ENCODE results near the gene CCDC51.

CCDC51 gene

DNA sequence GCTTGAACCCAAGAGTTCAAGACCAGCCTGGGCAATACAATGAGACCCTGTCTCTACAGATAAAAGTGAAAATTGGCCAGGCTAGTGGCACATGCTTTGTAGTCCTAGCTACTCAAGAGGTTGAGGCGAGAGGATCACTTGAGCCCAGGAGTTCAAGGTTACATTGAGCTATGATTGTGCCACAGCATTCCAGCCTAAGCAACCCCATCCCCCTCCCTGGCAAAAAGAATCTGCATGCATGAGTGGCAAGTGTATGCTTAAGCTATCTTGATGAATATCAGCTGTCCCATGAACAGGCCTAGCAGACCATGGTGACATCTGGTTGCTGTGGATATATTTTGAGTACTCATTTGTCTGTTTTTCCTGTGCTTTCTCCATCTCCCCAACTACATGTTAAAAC lies 11.4 kb upstream of the CCDC51 start:
- TF ChIP-seq, protein P1, sequence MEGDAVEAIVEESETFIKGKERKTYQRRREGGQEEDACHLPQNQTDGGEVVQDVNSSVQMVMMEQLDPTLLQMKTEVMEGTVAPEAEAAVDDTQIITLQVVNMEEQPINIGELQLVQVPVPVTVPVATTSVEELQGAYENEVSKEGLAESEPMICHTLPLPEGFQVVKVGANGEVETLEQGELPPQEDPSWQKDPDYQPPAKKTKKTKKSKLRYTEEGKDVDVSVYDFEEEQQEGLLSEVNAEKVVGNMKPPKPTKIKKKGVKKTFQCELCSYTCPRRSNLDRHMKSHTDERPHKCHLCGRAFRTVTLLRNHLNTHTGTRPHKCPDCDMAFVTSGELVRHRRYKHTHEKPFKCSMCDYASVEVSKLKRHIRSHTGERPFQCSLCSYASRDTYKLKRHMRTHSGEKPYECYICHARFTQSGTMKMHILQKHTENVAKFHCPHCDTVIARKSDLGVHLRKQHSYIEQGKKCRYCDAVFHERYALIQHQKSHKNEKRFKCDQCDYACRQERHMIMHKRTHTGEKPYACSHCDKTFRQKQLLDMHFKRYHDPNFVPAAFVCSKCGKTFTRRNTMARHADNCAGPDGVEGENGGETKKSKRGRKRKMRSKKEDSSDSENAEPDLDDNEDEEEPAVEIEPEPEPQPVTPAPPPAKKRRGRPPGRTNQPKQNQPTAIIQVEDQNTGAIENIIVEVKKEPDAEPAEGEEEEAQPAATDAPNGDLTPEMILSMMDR (IDR thresholded peaks at IDR 0.05; ENCODE audit: low read depth, low read length, missing control alignments): no peak
- Histone ChIP-seq H3K27me3 (replicated peaks) (no peaks in the 10 kb centered on the region), H3K4me3 (ENCODE audit: low read depth, low read length) (no peak overlapping the region), H3K36me3 (replicated peaks) (peaks cover 32% of the 10 kb centered on the region), H3K27ac (no peak overlapping the region)
- in situ Hi-C loops (cut with HindIII; ENCODE audit: low pct_ligation_motif_present, low sequenced_read_pairs): no loop called here
- DNase-seq: no peak

DNA sequence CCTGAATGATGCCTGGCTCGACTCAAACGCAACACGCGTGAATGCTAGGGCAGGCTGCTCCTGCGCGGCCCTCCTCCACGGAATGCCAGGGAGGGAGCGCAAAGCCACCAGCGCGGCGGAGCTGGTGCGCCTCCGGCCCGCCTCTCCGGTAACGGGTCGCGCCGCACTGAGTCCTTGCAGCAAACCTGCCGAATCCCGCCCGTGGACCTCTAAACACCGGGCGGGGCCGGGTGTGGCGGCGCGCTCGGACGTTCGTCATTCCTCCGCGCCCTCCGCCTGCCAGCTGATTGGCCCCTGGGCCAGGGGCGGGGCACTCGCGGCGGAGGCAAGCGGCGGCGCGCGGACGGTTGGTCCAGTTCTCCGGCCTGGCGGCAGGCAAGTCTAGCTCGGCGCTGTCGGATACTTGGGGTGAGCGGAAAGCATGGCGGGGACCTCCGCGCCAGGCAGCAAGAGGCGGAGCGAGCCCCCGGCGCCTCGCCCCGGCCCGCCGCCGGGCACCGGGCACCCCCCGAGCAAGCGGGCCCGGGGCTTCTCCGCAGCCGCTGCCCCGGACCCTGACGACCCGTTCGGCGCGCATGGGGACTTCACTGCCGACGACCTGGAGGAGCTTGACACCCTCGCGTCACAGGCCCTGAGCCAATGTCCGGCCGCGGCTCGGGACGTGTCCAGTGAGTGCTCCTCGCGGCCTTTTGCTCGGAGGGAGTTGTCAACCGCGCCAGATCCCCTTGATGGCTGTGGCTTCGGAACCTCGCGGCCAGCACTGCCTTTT lies 6.7 kb upstream of the CCDC51 start, which contains the start of gene ATRIP:
Gene ATRIP (plus strand): TSS at position 313 of the 769 bp plus-strand sequence. CDS start 109 bp downstream, at position 422.
- no peaks in the 10 kb centered on the region for H3K27me3 ChIP-seq (replicated peaks)
- peak within 1 kb of the TSS; percentile 77 for H3K4me3 ChIP-seq (ENCODE audit: low read depth, low read length)
- DNase-seq: peak; percentile 77
- in situ Hi-C loops (cut with HindIII; ENCODE audit: low pct_ligation_motif_present, low sequenced_read_pairs): loop anchor here (25.0 kb wide), 1 partner anchor 184 kb away; no protein-coding TSS in a partner anchor
- H3K27ac ChIP-seq: peak within 1 kb of the TSS; percentile 66
- TF ChIP-seq, protein P1 (IDR thresholded peaks at IDR 0.05; ENCODE audit: low read depth, low read length, missing control alignments): no peak
- H3K36me3 ChIP-seq (replicated peaks): peaks cover 18% of the 10 kb centered on the region

DNA sequence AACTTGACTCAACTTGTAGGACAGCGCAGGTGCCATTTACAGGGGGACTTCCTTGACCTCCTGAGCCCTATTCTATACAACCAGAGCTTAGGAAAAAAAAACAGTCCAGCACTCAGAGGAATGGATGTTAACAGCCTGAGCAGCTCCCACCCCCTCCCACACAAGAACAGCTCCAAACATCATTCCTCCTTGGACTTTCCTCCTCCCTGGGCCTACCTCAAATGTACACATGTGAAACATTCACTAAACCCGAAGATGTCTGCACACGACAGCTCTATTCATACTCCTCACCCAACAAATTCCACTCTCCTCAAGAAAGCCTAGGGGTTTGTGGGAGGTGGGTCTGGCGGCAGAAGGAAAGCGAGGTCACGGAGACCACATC lies 6.1 kb upstream of the CCDC51 start:
- TF ChIP-seq, protein P1 (IDR thresholded peaks at IDR 0.05; ENCODE audit: low read depth, low read length, missing control alignments): no peak
- in situ Hi-C loops (cut with HindIII; ENCODE audit: low pct_ligation_motif_present, low sequenced_read_pairs): loop anchor here (25.0 kb wide), 1 partner anchor 184 kb away; no protein-coding TSS in a partner anchor
- peaks cover 15% of the 10 kb centered on the region for H3K36me3 ChIP-seq (replicated peaks)

DNA sequence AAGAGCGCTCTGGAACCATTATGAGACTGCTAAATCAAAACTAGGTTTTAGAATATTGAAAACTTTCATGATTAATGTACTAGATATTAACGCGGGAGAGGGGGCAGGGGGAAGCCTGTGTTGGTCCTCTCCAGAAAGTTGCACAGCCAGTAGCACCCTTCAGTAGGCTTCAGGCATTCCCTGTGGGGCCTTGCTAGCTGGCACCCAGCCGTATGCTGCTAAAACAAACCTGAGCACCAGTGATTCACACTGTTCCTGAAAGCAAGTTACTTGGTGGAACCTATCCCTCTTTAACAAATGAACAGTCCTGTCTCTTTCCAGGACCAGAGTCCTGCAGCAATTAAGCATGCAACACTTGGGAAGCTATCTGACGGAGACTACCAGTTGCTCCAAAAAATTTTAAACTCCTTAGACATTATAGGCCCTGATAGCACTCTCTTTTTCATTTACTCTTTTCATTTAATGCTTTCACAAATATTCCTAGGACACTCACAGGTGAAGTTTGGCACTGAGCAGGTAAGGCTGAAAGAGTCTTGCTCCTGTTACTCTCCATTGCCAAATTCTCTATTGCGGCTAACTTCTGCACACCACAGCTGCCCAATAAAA lies 5.5 kb upstream of the CCDC51 start:
- H3K27ac ChIP-seq: no peak overlapping the region
- peaks cover 15% of the 10 kb centered on the region for H3K36me3 ChIP-seq (replicated peaks)
- TF ChIP-seq, protein P1 (IDR thresholded peaks at IDR 0.05; ENCODE audit: low read depth, low read length, missing control alignments): no peak
- peak overlapping the region; percentile 77 for H3K4me3 ChIP-seq (ENCODE audit: low read depth, low read length)
- in situ Hi-C loops (cut with HindIII; ENCODE audit: low pct_ligation_motif_present, low sequenced_read_pairs): loop anchor here (25.0 kb wide), 1 partner anchor 183 kb away; no protein-coding TSS in a partner anchor
- H3K27me3 ChIP-seq (replicated peaks): no peaks in the 10 kb centered on the region
- no peak for DNase-seq

More for the DNA sequence above, 6.1 kb upstream of the CCDC51 start:
- peak overlapping the region; percentile 66 for H3K27ac ChIP-seq
- H3K27me3 ChIP-seq (replicated peaks): no peaks in the 10 kb centered on the region
- peak overlapping the region; percentile 77 for H3K4me3 ChIP-seq (ENCODE audit: low read depth, low read length)
- DNase-seq: no peak

DNA sequence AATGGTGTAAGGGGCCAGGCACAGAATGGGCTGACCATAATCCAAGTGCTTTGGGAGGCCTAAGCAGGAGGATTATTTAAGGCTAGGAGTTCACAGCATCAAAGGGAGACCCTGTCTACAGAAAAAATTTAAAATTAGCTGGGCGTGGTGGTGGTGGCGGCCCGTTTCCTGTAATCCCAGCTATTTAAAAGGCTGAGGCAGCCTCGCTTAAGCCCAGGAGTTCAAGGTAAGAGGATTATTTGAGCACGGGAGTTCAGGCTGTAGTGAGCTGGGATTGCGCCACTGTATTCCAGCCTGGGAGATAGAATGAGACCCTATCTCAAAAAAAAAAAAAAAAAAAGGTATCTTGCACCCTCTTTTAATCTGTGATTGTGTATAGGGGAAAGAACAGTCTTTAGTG lies 2.0 kb upstream of the CCDC51 start:
- Histone ChIP-seq H3K4me3 (ENCODE audit: low read depth, low read length) (peak overlapping the region; percentile 98), H3K27me3 (replicated peaks) (no peaks in the 10 kb centered on the region), H3K27ac (no peak overlapping the region), H3K36me3 (replicated peaks) (peaks cover 15% of the 10 kb centered on the region)
- TF ChIP-seq, protein P1 (IDR thresholded peaks at IDR 0.05; ENCODE audit: low read depth, low read length, missing control alignments): no peak
- in situ Hi-C loops (cut with HindIII; ENCODE audit: low pct_ligation_motif_present, low sequenced_read_pairs): loop anchor here (25.0 kb wide), 1 partner anchor 180 kb away; no protein-coding TSS in a partner anchor
- no peak for DNase-seq

Measured in brain microvascular endothelial cell (primary cell).